Upper lobe of right lung (tissue), 1 donor: ENCODE results near the gene STARD10. TPM values are rescaled to one million over a fixed set of nuclear protein-coding genes. Genes with fewer than 3 reads are reported as not detected.

Experiments used
- ATAC-seq: fragments of 200-7000 bp; cut with Tn5 transposase; one replicate; pipeline ENCODE4 v1.9.1; 2020; ENCODE audit warnings: mild to moderate bottlenecking, moderate library complexity
- DNase-seq: peaks from one replicate; pipeline ENCODE4 v3.0.0-alpha.2; 2020
- H3K27ac ChIP-seq: fragments of 200-600 bp; one replicate; pipeline ENCODE4 v1.8.0; 2022
- H3K27me3 ChIP-seq: fragments of 200-600 bp; one replicate; pipeline ENCODE4 v1.8.0; 2022; ENCODE audit warnings: mild to moderate bottlenecking
- H3K36me3 ChIP-seq: fragments of 200-600 bp; one replicate; pipeline ENCODE4 v1.8.0; 2022
- H3K4me1 ChIP-seq: fragments of 200-600 bp; one replicate; pipeline ENCODE4 v1.8.0; 2022
- H3K4me3 ChIP-seq: fragments of 200-600 bp; one replicate; pipeline ENCODE4 v1.8.0; 2022; ENCODE audit warnings: mild to moderate bottlenecking
- H3K9me3 ChIP-seq: fragments of 200-600 bp; one replicate; pipeline ENCODE4 v1.8.0; 2022
- CTCF ChIP-seq: fragments of 200-600 bp; IDR thresholded peaks from one replicate; pipeline ENCODE4 v1.8.0; 2022; ENCODE audit warnings: antibody characterized with exemption
- intact Hi-C: fragments of 100-400 bp; cut with DNase I; formaldehyde crosslinking; loops from one replicate; pipeline ENCODE4 v1.11.0; 2022
- total RNA-seq: library from RNA; stranded (reverse); fragmentation: NEBNext Ultra II Directional; extraction: Animal tissue kit (Norgen Biotek cat#: 25700); gene quantifications from one replicate; pipeline ENCODE4 v1.2.1, GENCODE V29; 2021
- donor health status: DM: no; HTN: yes; CAD: no; lungs with severe emphysema.

Gene STARD10
- total RNA-seq, 1 donor from 2014 or later, result 116 TPM

GRCh38 chr11:72824020-72824419 lies 30.2 kb upstream of the STARD10 start:
- no peak for TF ChIP-seq CTCF
- Histone ChIP-seq H3K9me3 (no peaks in the 10 kb centered on the region), H3K36me3 (peaks cover 34% of the 10 kb centered on the region), H3K27ac (no peak overlapping the region), H3K27me3 (no peaks in the 10 kb centered on the region), H3K4me1 (peaks cover 20% of the 10 kb centered on the region), H3K4me3 (no peak overlapping the region)
- DNase-seq (peak; percentile 61), ATAC-seq (no peak)
- intact Hi-C loops, result no loop called here

- Histone ChIP-seq H3K27ac (no peak overlapping the region), H3K36me3 (peaks cover 35% of the 10 kb centered on the region), H3K9me3 (no peaks in the 10 kb centered on the region), H3K4me3 (no peak overlapping the region), H3K27me3 (no peaks in the 10 kb centered on the region), H3K4me1 (peaks cover 16% of the 10 kb centered on the region)
- TF ChIP-seq CTCF, result no peak
- intact Hi-C loops, result no loop called here
- ATAC-seq (no peak), DNase-seq (peak; percentile 63)
These were observed 29.4 kb upstream of the STARD10 start for GRCh38 chr11:72823105-72823804.

GRCh38 chr11:72821920-72822799 lies 28.3 kb upstream of the STARD10 start:
- H3K9me3 ChIP-seq, result no peaks in the 10 kb centered on the region
- peak overlapping the region; percentile 58 for H3K4me3 ChIP-seq
- ATAC-seq (peak; percentile 88), DNase-seq (peak; percentile 93)
- H3K27ac ChIP-seq, result peak overlapping the region; percentile 65
- H3K36me3 ChIP-seq, result peaks cover 46% of the 10 kb centered on the region
- H3K27me3 ChIP-seq, result no peaks in the 10 kb centered on the region
- peaks cover 12% of the 10 kb centered on the region for H3K4me1 ChIP-seq
- intact Hi-C loops, result no loop called here
- TF ChIP-seq CTCF, result peak; percentile 25

GRCh38 chr11:72821221-72821919 lies 27.5 kb upstream of the STARD10 start:
- intact Hi-C loops, result no loop called here

More at GRCh38 chr11:72821221-72821919, 27.5 kb upstream of the STARD10 start:
- Histone ChIP-seq H3K4me3 (peak overlapping the region; percentile 58), H3K36me3 (peaks cover 48% of the 10 kb centered on the region), H3K4me1 (peaks cover 15% of the 10 kb centered on the region), H3K9me3 (no peaks in the 10 kb centered on the region), H3K27ac (peak overlapping the region; percentile 65), H3K27me3 (no peaks in the 10 kb centered on the region)
- DNase-seq, result peak; percentile 72
- TF ChIP-seq CTCF, result no peak
- ATAC-seq, result peak; percentile 10
